Activated effector memory CD4-positive, alpha-beta T cell treated with Interleukin-2 at 50 U/mL for 16 hours (primary cell): Measurements from ENCODE around the gene EXOC7.
"Not testable (repeated sequence)": the region's sequence is repeated elsewhere in the genome, so short reads cannot be mapped to it uniquely, and the experiment has no call there.

Source experiments
- DNase-seq: peaks from one replicate; pipeline ENCODE4 v3.0.0-alpha.2; 2020

EXOC7 gene

DNA sequence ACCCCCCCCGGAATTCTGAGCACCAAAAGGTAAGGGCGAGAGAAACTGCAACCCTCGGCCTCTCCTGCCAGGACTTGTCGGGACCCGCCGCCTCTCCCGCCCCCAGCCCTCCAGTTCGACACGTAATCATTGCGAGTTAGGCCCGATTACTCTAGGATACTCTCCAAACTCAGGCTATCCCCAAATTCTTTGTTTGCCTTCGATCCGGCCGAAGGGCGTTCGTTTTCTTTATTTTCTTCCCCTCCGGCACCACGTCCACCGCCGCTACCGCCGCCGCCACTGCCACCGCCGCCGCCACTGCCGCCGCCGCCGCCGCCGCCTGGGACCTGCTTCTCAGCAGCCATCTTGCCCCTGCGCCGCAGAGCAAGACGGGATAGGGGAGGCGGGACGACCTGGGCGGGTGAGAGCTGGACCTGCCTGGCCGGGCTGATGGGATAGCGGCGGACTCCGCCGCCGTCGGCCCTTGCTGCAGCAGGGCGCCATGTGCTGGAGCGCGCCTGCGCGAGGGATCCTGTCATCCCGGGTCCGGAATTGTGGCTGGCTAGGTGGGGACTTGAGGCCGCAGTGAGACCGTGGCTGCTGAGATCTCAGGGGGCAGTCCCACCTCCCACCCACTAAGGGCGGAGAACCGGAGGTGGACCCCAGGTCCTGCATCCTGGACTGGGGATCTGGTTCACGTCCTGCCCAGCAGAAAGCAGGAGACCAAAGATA, 31.3 kb downstream of the EXOC7 start, which contains the start of gene SRP68:
Gene SRP68, minus strand, starts transcription at position 370 of the 711 bp plus-strand sequence. Its CDS starts 26 bp downstream, at position 344.
- peak; percentile 78 for DNase-seq

DNA sequence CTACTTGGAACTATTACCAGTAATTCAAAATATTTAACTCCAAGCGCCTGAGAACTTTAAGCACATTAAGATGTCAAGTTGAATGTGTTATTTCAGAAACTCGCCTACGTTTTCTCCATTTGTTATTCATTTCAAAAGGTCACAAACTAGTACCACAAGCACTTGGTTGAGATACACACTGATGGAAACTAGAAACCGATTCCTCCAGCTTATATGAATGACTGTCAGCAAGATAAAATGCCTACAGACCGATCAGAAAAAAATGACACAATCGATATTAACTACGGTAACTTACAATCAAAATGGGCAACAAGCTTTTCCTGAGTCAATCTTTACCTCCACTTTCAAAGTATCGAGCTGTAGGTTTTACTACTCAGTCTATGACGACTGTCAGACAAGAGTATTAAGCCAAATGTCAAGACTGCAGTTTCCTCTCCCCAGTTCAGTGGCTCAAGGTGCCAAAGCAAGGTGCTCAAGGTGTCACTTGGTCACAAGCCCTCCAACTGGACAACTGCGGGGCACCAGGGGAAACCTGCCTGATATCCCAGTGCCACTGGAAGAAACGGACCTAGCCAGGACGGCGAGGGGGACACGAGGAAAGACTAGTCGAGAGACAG, 31.9 kb downstream of the EXOC7 start:
- DNase-seq = no peak

DNA sequence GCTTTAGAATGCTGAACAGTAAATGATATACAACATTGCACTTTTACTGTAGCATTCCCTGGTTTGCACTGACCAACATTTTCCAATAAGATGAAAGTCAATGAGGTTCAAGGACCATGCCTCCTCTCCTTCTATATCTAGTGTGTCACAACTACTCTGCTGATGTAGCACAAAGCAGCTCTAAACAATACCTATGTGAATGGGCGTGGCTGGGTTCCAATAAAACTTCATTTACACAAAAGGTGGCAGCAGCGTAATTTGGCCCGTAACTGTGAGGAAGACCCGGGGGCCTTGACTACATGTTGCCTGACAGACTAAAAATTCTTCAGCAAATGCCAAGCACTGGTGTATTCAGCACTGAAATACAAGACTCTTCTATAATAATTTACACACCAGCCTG, 37.8 kb downstream of the EXOC7 start:
- no peak for DNase-seq

DNA sequence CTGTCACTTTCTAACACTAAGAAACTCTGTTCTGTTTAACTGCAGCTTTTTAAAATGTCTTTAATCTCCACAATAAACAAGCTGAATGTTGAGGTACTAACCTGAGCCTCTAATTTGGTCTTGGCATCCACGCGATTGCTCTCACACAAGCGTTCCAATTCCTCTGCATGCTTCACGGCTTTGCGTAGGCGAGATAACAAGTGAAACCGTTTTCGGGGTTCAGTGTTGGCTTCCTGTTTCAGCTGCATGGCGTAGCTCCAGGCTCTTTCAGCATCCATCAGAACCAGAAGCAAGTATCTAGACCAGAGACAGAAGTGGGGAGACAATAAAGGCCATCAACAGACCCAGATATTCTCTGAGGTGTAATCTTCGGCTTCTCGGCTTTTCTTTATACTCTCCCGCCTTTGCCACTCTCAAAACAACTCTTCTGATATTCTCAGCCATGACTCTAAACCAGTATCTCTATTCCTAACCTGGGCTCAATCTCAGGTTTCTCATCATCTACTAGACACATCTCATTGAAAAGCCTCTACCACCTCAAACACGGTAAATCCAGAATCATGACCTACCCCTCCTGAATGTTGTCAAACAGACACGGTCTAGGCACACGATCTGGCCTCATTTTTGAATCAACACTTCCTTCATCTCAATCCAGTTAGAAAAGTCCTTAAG, 39.6 kb downstream of the EXOC7 start:
- peak; percentile 21 for DNase-seq

DNA sequence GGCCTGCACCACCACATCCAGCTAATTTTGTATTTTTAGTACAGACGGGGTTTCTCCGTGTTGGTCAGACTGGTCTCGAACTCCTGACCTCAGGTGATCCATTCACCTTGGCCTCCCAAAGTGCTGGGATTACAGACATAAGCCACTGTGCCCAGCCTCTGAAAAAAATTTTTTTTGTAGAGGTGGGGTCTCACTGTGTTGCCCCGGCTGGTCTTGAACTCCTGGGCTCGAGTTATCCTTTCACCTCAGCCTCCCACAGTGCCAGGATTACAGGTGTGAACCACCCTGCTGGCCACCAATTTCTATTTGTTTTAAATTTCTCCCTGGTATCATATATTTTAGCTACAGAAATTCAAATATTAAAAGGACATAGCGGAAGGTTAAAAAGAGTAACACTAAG, 45.3 kb downstream of the EXOC7 start:
- DNase-seq = not testable (repeated sequence)

DNA sequence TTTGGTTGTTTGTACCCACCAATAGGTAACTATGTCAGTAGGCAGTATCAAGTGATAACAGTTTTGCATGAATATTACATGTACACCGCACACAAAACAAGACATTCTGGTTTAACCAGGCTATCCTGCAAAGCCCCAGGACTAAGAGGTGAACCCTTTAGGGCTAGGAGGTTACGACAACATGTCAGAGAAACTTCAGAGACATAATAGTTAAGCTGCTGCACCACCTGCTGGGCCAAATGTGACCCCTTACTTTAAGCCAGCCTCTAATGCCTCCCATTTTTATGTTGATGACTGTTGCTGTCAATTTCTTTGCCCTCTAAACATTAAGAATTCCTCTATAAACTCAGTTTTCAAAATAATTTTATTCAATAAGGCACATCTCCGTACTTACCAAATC, 46.7 kb downstream of the EXOC7 start:
- DNase-seq = no peak

DNA sequence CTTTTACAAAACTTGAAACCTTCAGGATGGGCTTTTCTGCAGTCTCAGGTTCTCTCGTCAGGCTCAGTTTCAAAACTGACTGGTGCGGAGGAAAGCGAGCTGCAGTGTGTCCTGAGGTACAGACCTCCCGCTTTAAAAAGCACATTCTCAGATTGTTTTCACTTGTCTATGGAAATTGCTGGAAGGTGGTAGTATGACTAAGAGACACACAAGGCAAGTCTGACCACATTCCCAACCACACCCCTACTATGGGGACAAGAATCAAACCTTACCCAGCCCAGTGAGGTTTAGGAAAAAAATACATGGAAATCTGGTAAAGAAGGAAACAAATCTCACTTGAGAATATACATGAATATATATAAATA, 49.5 kb downstream of the EXOC7 start:
- DNase-seq = no peak

DNA sequence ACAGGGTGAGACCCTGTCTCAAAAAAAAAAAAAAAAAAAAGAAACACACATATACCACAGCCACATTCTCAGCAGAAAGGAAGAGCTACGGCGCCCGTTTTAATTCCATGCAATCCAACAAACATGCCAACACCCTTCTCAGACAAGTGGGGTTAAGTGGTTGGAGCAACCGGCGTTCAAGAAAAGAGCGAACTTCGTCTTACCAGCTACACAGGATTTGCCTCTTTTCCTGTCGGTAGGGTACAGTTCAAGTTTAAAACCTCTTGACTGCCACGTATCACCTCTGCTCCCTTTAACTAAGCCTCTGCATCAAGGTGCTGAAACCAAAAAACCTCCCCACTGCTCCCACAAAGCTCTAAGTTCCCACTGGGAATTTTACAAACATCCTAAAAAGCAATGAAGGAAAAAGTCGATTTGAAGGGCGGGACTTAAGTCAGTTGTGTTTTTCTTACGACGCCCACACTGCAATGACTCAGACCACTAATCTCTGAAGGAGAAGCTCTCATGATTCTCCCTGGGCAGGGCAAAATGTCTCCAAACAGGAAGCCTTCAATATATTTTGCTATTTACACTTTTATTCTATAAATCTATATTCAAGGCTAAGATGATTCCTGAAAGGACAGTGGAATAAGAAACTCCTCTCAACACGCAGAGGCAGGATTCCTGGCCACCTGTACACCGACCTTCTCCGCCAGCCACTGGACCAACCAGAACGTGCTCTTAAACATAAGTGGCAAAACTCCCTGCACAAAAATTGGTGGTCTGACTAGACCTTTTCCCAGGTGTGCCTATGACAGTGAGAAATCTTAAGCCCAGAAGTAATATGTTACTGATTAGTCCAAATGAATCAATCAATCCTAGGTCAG, 50.1 kb downstream of the EXOC7 start:
- DNase-seq = no peak

DNA sequence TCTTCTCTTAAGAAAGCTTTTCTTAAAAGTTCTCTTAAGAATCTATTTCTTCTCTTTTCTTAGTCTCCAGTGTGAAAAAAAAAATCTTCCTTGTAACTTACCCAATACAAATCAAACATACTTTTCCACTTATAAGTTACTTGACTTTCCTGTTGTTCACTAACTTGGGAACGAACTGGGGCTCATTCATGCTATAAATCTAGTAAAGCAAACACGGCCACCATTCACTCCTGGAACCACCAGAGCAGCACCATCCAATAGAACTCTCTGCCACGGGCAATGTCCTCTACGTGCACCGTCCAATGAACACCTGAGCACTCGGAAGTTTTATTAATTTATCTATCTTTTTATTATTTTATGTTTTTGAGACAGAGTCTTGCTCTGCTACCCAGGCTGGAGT, 52.0 kb downstream of the EXOC7 start:
- no peak for DNase-seq

DNA sequence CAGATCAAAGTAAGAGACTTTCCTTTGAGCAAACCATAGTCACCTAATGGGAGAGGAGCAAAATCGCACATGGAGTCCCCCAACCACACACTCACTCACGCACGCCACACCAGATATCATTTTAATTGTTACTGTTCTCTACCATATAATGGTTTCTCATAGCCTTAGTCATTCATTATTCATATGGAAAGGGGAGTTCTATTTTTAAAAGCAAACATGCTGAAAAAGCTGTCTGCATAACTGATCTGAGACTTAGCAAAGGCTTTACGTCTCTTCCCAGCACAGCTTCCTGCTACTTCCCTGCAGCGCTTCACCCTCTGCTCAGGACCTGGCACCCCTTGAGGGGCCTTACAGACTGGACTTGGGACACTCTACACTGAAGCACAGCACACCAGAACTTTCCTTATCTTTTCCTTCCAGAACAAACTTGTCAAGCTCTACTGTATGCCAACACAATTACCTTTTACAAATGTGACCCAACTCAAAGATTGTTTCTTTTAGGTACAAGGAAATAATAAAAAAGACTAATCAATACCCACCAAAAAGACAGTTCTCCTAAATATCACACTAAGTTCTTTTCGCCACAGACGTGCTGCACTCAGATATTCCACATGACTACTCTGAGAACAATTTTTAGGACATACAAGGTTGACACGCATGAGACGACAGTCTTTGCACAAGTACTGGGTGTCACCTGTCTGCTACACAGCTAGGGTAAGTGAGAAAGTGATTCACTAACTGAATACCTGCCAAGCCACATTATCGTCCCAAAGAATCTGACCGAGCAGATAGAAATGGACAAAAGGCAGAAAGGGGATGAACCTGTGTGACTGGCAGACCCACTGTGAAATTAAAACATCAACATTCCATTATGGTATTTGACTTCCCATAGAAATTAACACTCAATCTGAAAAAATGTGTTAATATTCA, 52.8 kb downstream of the EXOC7 start:
- DNase-seq = no peak

DNA sequence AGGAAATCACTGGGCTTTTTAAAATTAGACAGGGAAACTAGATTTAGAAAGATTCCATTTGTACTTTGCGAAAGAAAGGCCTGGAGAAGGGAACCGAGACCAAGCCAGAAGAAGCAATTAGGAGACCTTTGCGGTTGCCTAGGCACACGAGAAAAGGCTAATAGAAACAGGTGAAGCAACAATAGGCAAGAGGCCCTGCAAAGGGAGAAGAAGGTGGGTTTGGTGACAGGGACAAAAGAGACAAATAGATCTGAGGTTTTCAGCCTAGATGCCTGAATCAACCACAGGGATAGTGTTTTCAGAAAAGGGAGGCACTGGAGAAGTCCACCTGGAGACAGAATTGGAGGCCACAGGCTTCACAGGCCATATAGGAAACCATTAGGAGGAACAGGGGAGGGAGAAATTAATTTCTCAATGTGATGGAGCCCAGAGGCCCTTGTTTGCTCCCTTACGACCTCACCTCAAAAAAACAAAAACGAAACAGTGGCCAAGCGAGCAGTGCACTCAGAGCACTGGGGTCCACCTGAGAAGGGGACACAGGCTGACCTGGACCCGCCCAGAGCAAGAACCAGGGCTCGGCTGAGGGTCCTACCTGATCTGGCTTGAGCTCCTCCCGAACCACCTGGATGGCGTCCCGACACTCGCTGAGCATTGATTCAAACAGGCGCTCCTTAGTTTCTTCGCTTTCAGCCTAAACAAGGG, 53.6 kb downstream of the EXOC7 start:
- DNase-seq = no peak

DNA sequence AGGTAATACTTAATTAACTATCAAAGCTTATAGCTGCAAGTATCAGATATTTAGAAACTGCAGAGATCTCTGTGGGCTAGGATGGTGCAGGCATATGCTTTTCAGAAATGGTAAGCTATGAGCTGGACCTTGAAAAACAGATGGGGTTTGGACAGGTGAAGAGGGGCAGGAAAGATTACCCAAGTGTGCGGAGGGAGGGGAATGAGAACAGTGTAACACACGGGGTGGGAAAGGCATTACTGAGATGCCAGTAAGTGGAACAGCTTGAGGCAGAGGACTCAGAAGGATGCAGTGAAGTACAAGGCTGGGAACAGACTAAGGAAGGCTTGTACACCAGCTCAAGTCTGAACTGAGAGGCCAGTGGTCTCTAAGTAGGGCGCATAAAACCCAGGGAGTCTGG, 54.3 kb downstream of the EXOC7 start:
- no peak for DNase-seq

DNA sequence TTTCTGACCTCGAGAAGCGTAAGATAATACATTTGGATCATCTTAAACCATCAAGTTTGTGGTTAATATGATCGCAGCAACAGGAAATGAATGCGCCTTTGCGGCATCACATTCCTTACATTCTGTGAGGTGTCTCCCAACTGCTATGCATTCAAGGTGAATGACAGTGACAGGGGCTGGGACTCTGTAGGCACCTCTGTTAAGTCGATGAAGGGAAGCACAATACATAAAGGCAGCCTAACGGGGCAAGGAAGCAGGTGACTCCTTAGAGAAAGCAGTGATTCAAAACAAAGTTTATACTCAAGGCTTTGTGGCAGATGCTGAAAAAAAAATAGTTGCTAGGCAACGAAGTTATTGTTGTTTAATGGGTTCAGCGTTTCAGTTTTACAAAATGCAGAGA, 54.9 kb downstream of the EXOC7 start:
- no peak for DNase-seq

DNA sequence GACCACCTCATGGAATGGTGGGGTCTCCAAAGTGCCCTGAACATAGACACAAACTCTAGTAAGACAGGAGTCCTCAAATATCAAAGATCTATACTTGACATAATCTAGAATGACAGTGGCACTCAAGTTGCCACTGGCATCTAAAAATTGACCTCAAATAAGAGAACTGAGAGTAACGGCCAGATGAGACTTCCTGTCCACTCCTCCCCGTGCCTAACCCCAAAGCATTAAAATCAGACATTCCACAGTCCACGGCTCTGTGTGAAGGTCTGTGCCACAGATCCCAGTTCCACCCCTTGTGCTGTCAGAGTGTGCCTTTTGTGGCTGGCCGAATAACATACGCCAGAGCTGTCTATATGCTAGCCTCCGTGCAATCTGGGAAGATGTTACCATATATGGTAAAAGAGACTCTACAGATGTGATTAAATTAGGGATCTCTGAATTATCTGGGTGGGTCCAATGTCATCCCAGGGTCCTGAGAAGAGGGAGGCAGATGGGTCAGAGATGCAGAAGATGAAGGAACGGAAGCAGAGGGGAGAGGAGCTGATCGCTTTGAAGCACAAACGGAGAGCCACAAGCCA, 55.5 kb downstream of the EXOC7 start:
- DNase-seq = no peak

DNA sequence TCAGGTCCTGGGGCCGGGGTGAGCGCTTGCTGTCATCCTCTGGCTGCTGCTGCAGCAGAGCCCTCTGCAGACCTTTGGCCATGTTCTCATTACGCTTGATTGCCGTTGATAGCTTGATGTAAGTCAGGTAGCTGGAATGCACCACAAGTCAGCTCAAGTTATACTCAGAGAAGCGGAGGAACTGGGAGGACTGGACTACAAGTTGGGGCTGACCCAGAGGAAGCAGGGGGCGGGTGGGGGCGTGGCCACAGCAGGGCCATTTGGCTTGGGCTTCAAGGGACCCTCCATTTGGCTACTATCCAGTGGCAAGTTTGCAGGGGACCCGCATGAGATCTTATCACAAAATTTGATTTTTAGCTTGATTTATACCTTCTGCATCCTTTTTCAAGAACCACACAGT, 57.5 kb downstream of the EXOC7 start:
- DNase-seq = no peak

DNA sequence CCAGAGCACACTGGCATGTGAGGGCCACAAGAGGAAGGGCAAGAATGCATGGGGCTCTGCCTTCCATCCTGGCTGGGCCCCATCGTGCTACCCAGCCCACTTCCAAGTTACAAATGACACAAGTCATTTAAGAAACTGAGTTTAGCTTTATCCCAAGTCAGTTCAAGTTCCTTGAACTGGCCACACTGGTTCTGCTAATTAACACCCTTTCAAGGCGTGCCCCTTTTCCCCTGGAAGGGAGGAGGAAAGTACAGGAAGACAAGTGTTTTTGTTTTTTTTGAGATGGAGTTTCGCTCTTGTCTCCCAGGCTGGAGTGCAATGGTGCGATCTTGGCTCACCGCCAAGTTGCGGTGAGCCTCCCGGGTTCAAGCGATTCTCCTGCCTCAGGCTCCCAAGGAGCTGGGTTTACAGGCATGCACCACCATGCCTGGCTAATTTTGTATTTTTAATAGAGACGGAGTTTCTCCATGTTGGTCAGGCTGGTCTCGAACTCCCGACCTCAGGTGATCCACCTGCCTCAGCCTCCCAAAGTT, 59.0 kb downstream of the EXOC7 start:
- not testable (repeated sequence) for DNase-seq

DNA sequence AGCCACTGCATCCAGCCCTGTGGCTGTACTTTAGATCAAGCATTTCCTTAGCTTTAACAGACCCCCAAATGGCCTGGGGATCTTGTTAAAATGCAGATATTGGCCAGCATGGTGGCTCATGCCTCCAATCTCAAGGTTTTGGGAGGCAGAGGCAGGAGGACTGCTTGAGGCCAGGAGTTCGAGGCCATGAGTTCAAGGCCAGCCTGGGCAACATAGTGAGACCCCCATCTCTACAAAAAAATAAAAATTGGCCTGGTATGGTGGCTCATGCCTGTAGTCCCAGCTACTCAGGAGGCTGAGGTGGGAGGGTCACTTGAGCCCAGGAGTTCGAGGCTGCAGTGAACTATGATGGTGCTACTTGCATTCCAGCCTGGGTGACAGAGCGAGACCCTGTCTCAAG, 60.7 kb downstream of the EXOC7 start:
- not testable (repeated sequence) for DNase-seq

DNA sequence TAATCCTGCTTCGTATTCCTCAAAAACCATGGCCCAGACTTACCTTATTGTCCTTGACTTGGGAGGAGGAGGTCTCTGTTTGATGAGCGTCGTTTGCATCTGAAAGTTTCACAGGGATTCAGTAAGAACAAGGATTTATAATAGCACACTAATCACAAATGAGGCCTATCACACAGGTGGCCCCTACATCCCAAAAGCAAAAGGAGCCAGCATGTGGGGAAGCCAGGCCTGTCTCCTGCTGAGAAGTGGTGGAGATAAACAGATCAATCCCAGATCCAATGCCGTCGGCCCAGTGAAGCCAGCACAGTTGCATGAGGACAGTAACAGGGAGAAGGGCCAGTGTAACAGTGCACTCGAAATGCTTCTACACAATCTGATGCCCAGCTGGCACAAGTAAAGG, 63.2 kb downstream of the EXOC7 start:
- no peak for DNase-seq

DNA sequence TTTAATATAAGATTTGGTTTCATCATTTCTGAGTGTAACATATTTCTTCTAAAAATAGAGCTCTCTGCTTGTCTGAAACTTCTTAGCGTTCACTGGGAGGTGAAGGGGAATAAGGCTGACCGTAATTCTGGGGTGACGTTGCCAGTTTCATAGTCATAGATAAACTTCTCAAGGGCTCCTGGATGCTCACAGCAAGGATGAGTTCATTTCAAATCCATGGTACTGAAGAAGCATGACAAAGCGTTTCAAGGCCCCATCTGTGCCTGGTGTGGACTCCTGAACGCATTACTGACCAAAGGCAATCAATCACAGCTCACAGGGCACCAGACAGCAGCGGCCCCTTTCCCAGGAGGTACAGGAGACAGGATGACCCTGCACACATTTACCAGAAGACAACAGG, 64.5 kb downstream of the EXOC7 start:
- DNase-seq = no peak

DNA sequence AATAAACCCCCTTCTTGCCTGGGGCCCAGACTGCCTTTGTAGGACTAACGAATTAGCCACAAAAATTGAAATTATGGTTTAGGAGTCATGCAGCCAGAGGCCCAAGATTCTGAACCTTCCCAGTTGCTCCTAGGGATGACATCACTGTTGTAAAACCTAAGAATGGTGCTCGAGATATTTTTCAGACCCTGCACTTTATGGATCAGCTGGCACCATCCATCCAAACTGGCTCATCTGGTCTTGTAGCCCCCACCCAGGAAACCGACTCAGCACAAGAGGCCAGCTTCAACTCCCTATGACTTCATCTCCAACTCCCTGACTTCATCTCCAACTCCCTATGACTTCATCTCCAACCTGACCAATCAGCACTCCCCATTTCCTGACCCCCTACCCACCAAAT, 65.5 kb downstream of the EXOC7 start:
- DNase-seq = no peak
